ENCODE data around the gene CIAO1.
A peak's percentile ranks its signal among the peaks of the same experiment; 100 is the strongest.
"Not testable (repeated sequence)": the region's sequence is repeated elsewhere in the genome, so short reads cannot be mapped to it uniquely, and the experiment has no call there.

The CIAO1 gene

GRCh38 chr2:96265840-96266679 lies at the start of gene CIAO1, which contains the start of gene TMEM127:
TSS of gene CIAO1 (plus strand) at chr2:96266225. CDS start at chr2:96266351, 126 bp downstream.
TSS of gene TMEM127 (minus strand) at chr2:96265997. CDS start at chr2:96265381, 616 bp downstream.
- no peaks in the 10 kb centered on the region for H3K27me3 Mint-ChIP-seq
- H3K4me1 Mint-ChIP-seq: peaks cover 44% of the 10 kb centered on the region

GRCh38 chr2:96218508-96219131 lies 47.4 kb upstream of the CIAO1 start:
- H3K27ac Mint-ChIP-seq: no peak overlapping the region
- no peaks in the 10 kb centered on the region for H3K9me3 Mint-ChIP-seq
- H3K4me3 Mint-ChIP-seq: no peak overlapping the region
- peaks cover 20% of the 10 kb centered on the region for H3K4me1 Mint-ChIP-seq
- ATAC-seq: no peak
- no peaks in the 10 kb centered on the region for H3K27me3 Mint-ChIP-seq
- H3K36me3 Mint-ChIP-seq: peaks cover 9% of the 10 kb centered on the region

More at GRCh38 chr2:96265840-96266679, at the start of gene CIAO1, which contains the start of gene TMEM127:
- H3K27ac Mint-ChIP-seq: peak within 1 kb of the TSS; percentile 87
- ATAC-seq: peak; percentile 97
- no peaks in the 10 kb centered on the region for H3K9me3 Mint-ChIP-seq
- H3K36me3 Mint-ChIP-seq: peaks cover 27% of the 10 kb centered on the region
- peak within 1 kb of the TSS; percentile 99 for H3K4me3 Mint-ChIP-seq

- H3K36me3 Mint-ChIP-seq, H3K9me3 Mint-ChIP-seq, H3K4me3 Mint-ChIP-seq, ATAC-seq, H3K27me3 Mint-ChIP-seq, H3K27ac Mint-ChIP-seq: not testable (repeated sequence)
- H3K4me1 Mint-ChIP-seq: peaks cover 18% of the 10 kb centered on the region
Measured at GRCh38 chr2:96219959-96220358, 46.1 kb upstream of the CIAO1 start.

GRCh38 chr2:96221106-96221505 lies 44.9 kb upstream of the CIAO1 start:
- ATAC-seq, H3K27me3 Mint-ChIP-seq, H3K36me3 Mint-ChIP-seq, H3K9me3 Mint-ChIP-seq, H3K4me3 Mint-ChIP-seq, H3K27ac Mint-ChIP-seq: not testable (repeated sequence)
- H3K4me1 Mint-ChIP-seq: peaks cover 23% of the 10 kb centered on the region

- no peaks in the 10 kb centered on the region for H3K27me3 Mint-ChIP-seq
- H3K27ac Mint-ChIP-seq: peak overlapping the region; percentile 94
- H3K9me3 Mint-ChIP-seq: no peaks in the 10 kb centered on the region
- H3K36me3 Mint-ChIP-seq: peaks cover 9% of the 10 kb centered on the region
- peak overlapping the region; percentile 60 for H3K4me3 Mint-ChIP-seq
- ATAC-seq: peak; percentile 94
- H3K4me1 Mint-ChIP-seq: peaks cover 26% of the 10 kb centered on the region
Measured at GRCh38 chr2:96225016-96225533, 41.0 kb upstream of the CIAO1 start.

GRCh38 chr2:96231316-96231715 lies 34.7 kb upstream of the CIAO1 start:
- H3K27ac Mint-ChIP-seq: peak overlapping the region; percentile 53
- no peak overlapping the region for H3K4me3 Mint-ChIP-seq
- H3K27me3 Mint-ChIP-seq: no peaks in the 10 kb centered on the region
- H3K9me3 Mint-ChIP-seq: no peaks in the 10 kb centered on the region
- ATAC-seq: no peak
- peaks cover 5% of the 10 kb centered on the region for H3K36me3 Mint-ChIP-seq
- H3K4me1 Mint-ChIP-seq: peaks cover 21% of the 10 kb centered on the region

GRCh38 chr2:96233436-96233835 lies 32.6 kb upstream of the CIAO1 start:
- Mint-ChIP-seq H3K4me1 (peaks cover 21% of the 10 kb centered on the region), H3K4me3 (peak overlapping the region; percentile 64), H3K36me3 (peaks cover 5% of the 10 kb centered on the region), H3K9me3 (no peaks in the 10 kb centered on the region), H3K27me3 (no peaks in the 10 kb centered on the region), H3K27ac (peak overlapping the region; percentile 83)
- no peak for ATAC-seq

GRCh38 chr2:96233880-96234316 lies 32.1 kb upstream of the CIAO1 start:
- Mint-ChIP-seq H3K27me3 (no peaks in the 10 kb centered on the region), H3K9me3 (no peaks in the 10 kb centered on the region), H3K4me3 (peak overlapping the region; percentile 64), H3K27ac (peak overlapping the region; percentile 83), H3K4me1 (peaks cover 21% of the 10 kb centered on the region), H3K36me3 (peaks cover 5% of the 10 kb centered on the region)
- ATAC-seq: peak; percentile 97

GRCh38 chr2:96236882-96237281 lies 29.1 kb upstream of the CIAO1 start:
- H3K36me3 Mint-ChIP-seq: peaks cover 6% of the 10 kb centered on the region
- peaks cover 30% of the 10 kb centered on the region for H3K4me1 Mint-ChIP-seq
- no peaks in the 10 kb centered on the region for H3K27me3 Mint-ChIP-seq
- no peak overlapping the region for H3K4me3 Mint-ChIP-seq
- H3K27ac Mint-ChIP-seq: no peak overlapping the region
- no peaks in the 10 kb centered on the region for H3K9me3 Mint-ChIP-seq
- ATAC-seq: no peak

GRCh38 chr2:96238266-96238665 lies 27.8 kb upstream of the CIAO1 start:
- Mint-ChIP-seq H3K9me3 (no peaks in the 10 kb centered on the region), H3K4me1 (peaks cover 43% of the 10 kb centered on the region), H3K27me3 (no peaks in the 10 kb centered on the region), H3K36me3 (peaks cover 6% of the 10 kb centered on the region), H3K4me3 (no peak overlapping the region), H3K27ac (no peak overlapping the region)
- ATAC-seq: no peak

- H3K27ac Mint-ChIP-seq: no peak overlapping the region
- no peak overlapping the region for H3K4me3 Mint-ChIP-seq
- H3K36me3 Mint-ChIP-seq: peaks cover 6% of the 10 kb centered on the region
- H3K4me1 Mint-ChIP-seq: peaks cover 37% of the 10 kb centered on the region
- no peaks in the 10 kb centered on the region for H3K27me3 Mint-ChIP-seq
- H3K9me3 Mint-ChIP-seq: no peaks in the 10 kb centered on the region
- ATAC-seq: no peak
Measured at GRCh38 chr2:96239091-96239490, 26.9 kb upstream of the CIAO1 start.

GRCh38 chr2:96239745-96240264 lies 26.2 kb upstream of the CIAO1 start:
- Mint-ChIP-seq H3K4me1 (peaks cover 30% of the 10 kb centered on the region), H3K9me3 (no peaks in the 10 kb centered on the region), H3K27me3 (no peaks in the 10 kb centered on the region), H3K27ac (peak overlapping the region; percentile 97), H3K36me3 (peaks cover 6% of the 10 kb centered on the region), H3K4me3 (no peak overlapping the region)
- ATAC-seq: no peak

GRCh38 chr2:96240341-96241038 lies 25.5 kb upstream of the CIAO1 start:
- no peak for ATAC-seq
- no peaks in the 10 kb centered on the region for H3K9me3 Mint-ChIP-seq
- H3K27ac Mint-ChIP-seq: peak overlapping the region; percentile 97
- peaks cover 32% of the 10 kb centered on the region for H3K4me1 Mint-ChIP-seq
- peaks cover 7% of the 10 kb centered on the region for H3K36me3 Mint-ChIP-seq
- H3K27me3 Mint-ChIP-seq: no peaks in the 10 kb centered on the region
- H3K4me3 Mint-ChIP-seq: no peak overlapping the region

- Mint-ChIP-seq H3K4me1 (peaks cover 40% of the 10 kb centered on the region), H3K9me3 (no peaks in the 10 kb centered on the region), H3K36me3 (peaks cover 15% of the 10 kb centered on the region), H3K4me3 (no peak overlapping the region), H3K27me3 (no peaks in the 10 kb centered on the region), H3K27ac (peak overlapping the region; percentile 97)
- ATAC-seq: no peak
Measured at GRCh38 chr2:96241227-96241626, 24.8 kb upstream of the CIAO1 start.

Measured in stimulated activated memory B cell treated with anti-CD40 and anti-IgM and Interleukin-4, amounts not matched to agents 10 μg/mL and 1 μg/mL and 100 μg/mL, for 72 hours (primary cell).